Measurements from ENCODE around the gene ZNF213. TPM values are rescaled to one million over a fixed set of nuclear protein-coding genes. Genes with fewer than 3 reads are reported as not detected.
A peak's percentile ranks its signal among the peaks of the same experiment; 100 is the strongest.

ZNF213 gene
- polyA plus RNA-seq, 1 donor (not counting 4 experiments of a cell fraction or from before 2014, with no cell fraction given), result 0.51 TPM

- no peaks in the 10 kb centered on the region for H3K27me3 ChIP-seq (ENCODE audit: control insufficient read depth, extremely low read depth, insufficient read depth, low read length)
- peak overlapping the region; percentile 96 for H3K4me2 ChIP-seq (ENCODE audit: control insufficient read depth, extremely low read depth, insufficient read depth, low read depth, low read length)
- peaks cover 31% of the 10 kb centered on the region for H3K4me1 ChIP-seq (ENCODE audit: control insufficient read depth, extremely low read depth, insufficient read depth, low read length)
- FAIRE-seq (no peak), DNase-seq (ENCODE audit: low read depth, low spot score) (no peak)
- H3K4me3 ChIP-seq (ENCODE audit: control insufficient read depth in 2 of 3, extremely low read depth in 1 of 3, insufficient read depth in 2 of 3, low read depth in 1 of 3, low read length in 3 of 3), result peak overlapping the region; percentile 27 to 65 (median 64)
- TF ChIP-seq, protein P1, sequence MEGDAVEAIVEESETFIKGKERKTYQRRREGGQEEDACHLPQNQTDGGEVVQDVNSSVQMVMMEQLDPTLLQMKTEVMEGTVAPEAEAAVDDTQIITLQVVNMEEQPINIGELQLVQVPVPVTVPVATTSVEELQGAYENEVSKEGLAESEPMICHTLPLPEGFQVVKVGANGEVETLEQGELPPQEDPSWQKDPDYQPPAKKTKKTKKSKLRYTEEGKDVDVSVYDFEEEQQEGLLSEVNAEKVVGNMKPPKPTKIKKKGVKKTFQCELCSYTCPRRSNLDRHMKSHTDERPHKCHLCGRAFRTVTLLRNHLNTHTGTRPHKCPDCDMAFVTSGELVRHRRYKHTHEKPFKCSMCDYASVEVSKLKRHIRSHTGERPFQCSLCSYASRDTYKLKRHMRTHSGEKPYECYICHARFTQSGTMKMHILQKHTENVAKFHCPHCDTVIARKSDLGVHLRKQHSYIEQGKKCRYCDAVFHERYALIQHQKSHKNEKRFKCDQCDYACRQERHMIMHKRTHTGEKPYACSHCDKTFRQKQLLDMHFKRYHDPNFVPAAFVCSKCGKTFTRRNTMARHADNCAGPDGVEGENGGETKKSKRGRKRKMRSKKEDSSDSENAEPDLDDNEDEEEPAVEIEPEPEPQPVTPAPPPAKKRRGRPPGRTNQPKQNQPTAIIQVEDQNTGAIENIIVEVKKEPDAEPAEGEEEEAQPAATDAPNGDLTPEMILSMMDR (optimal IDR thresholded peaks at IDR 0.05 in 1 of 3, IDR thresholded peaks at IDR 0.05 in 1 of 3, conservative IDR thresholded peaks at IDR 0.05 in 1 of 3; ENCODE audit: extremely low read depth in 1 of 3, insufficient read depth in 2 of 3, low read length in 3 of 3), result peak; percentile 86 to 94 (median 89)
- TF ChIP-seq EZH2 (IDR thresholded peaks at IDR 0.05; ENCODE audit: low read length), result no peak
- peaks cover 5 to 8% of the 10 kb centered on the region in 2 experiments for H3K36me3 ChIP-seq (ENCODE audit: control insufficient read depth in 2 of 2, extremely low read depth in 1 of 2, insufficient read depth in 2 of 2, low read length in 2 of 2)
- no peaks in the 10 kb centered on the region for H3K9me1 ChIP-seq (ENCODE audit: control insufficient read depth, extremely low read depth, insufficient read depth, low read length)
- peak overlapping the region; percentile 55 for H3K9ac ChIP-seq (ENCODE audit: control insufficient read depth, extremely low read depth, insufficient read depth, low read length)
- no peaks in the 10 kb centered on the region for H4K20me1 ChIP-seq (ENCODE audit: control insufficient read depth, extremely low read depth, insufficient read depth, low read length)
- peaks cover 23% of the 10 kb centered on the region for H3K79me2 ChIP-seq (ENCODE audit: control insufficient read depth, insufficient read depth, low read length)
- H3K9me3 ChIP-seq (ENCODE audit: control insufficient read depth, low read depth, low read length), result no peaks in the 10 kb centered on the region
- peak overlapping the region; percentile 22 for H3K27ac ChIP-seq (ENCODE audit: control insufficient read depth, insufficient read depth, low read length)
- dilution Hi-C loops (cut with MboI; ENCODE audit: extremely low pct_ligation_motif_present, low sequenced_read_pairs), result no loop called here
- peak overlapping the region; percentile 71 for H2AFZ ChIP-seq (ENCODE audit: control insufficient read depth, low read length)
Measured at GRCh38 chr16:3129137-3130131, 5.4 kb upstream of the ZNF213 start.

- Histone ChIP-seq H4K20me1 (ENCODE audit: control insufficient read depth, extremely low read depth, insufficient read depth, low read length) (no peaks in the 10 kb centered on the region), H2AFZ (ENCODE audit: control insufficient read depth, low read length) (no peak overlapping the region), H3K27me3 (ENCODE audit: control insufficient read depth, extremely low read depth, insufficient read depth, low read length) (no peaks in the 10 kb centered on the region), H3K9me1 (ENCODE audit: control insufficient read depth, extremely low read depth, insufficient read depth, low read length) (no peaks in the 10 kb centered on the region), H3K36me3 (ENCODE audit: control insufficient read depth in 2 of 2, extremely low read depth in 1 of 2, insufficient read depth in 2 of 2, low read length in 2 of 2) (peaks cover 4 to 8% of the 10 kb centered on the region in 2 experiments), H3K4me3 (ENCODE audit: control insufficient read depth in 2 of 3, extremely low read depth in 1 of 3, insufficient read depth in 2 of 3, low read depth in 1 of 3, low read length in 3 of 3) (no peak overlapping the region), H3K9me3 (ENCODE audit: control insufficient read depth, low read depth, low read length) (no peaks in the 10 kb centered on the region), H3K79me2 (ENCODE audit: control insufficient read depth, insufficient read depth, low read length) (peaks cover 36% of the 10 kb centered on the region), H3K4me2 (ENCODE audit: control insufficient read depth, extremely low read depth, insufficient read depth, low read depth, low read length) (no peak overlapping the region), H3K4me1 (ENCODE audit: control insufficient read depth, extremely low read depth, insufficient read depth, low read length) (peaks cover 32% of the 10 kb centered on the region), H3K27ac (ENCODE audit: control insufficient read depth, insufficient read depth, low read length) (no peak overlapping the region), H3K9ac (ENCODE audit: control insufficient read depth, extremely low read depth, insufficient read depth, low read length) (no peak overlapping the region)
- FAIRE-seq (no peak), DNase-seq (ENCODE audit: low read depth, low spot score) (no peak)
- no peak for TF ChIP-seq EZH2 (IDR thresholded peaks at IDR 0.05; ENCODE audit: low read length)
- TF ChIP-seq, protein P1 (optimal IDR thresholded peaks at IDR 0.05 in 1 of 3, IDR thresholded peaks at IDR 0.05 in 1 of 3, conservative IDR thresholded peaks at IDR 0.05 in 1 of 3; ENCODE audit: extremely low read depth in 1 of 3, insufficient read depth in 2 of 3, low read length in 3 of 3), result peak; percentile 67 to 84 (median 78)
- dilution Hi-C loops (cut with MboI; ENCODE audit: extremely low pct_ligation_motif_present, low sequenced_read_pairs), result no loop called here
Measured at GRCh38 chr16:3131755-3132377, 3.0 kb upstream of the ZNF213 start.

Measured in keratinocyte (primary cell).